ENCODE data around the gene GFER. TPM values are rescaled to one million over a fixed set of nuclear protein-coding genes. Genes with fewer than 3 reads are reported as not detected.

GFER gene
- total and polyA plus RNA-seq, 9 of the 15 experiments (the other 6 are each of a cell fraction or from before 2014, with no cell fraction given), result 4.3 to 53.7 (median 19.8) TPM

- TF ChIP-seq, protein P1, sequence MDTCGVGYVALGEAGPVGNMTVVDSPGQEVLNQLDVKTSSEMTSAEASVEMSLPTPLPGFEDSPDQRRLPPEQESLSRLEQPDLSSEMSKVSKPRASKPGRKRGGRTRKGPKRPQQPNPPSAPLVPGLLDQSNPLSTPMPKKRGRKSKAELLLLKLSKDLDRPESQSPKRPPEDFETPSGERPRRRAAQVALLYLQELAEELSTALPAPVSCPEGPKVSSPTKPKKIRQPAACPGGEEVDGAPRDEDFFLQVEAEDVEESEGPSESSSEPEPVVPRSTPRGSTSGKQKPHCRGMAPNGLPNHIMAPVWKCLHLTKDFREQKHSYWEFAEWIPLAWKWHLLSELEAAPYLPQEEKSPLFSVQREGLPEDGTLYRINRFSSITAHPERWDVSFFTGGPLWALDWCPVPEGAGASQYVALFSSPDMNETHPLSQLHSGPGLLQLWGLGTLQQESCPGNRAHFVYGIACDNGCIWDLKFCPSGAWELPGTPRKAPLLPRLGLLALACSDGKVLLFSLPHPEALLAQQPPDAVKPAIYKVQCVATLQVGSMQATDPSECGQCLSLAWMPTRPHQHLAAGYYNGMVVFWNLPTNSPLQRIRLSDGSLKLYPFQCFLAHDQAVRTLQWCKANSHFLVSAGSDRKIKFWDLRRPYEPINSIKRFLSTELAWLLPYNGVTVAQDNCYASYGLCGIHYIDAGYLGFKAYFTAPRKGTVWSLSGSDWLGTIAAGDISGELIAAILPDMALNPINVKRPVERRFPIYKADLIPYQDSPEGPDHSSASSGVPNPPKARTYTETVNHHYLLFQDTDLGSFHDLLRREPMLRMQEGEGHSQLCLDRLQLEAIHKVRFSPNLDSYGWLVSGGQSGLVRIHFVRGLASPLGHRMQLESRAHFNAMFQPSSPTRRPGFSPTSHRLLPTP (IDR thresholded peaks at IDR 0.05; ENCODE audit: borderline replicate concordance, extremely low read depth, insufficient read length), result no peak
- TF ChIP-seq MYNN (IDR thresholded peaks at IDR 0.05) (0 out of 2 replicates have a peak, but pooled peaks have one; percentile 36), MYNN (CRISPR knock-in tag; IDR thresholded peaks at IDR 0.05) (no peak), DPF2 (IDR thresholded peaks at IDR 0.05) (0 out of 2 replicates have a peak, but pooled peaks have one; percentile 24), HDAC1 (IDR thresholded peaks at IDR 0.05) (peak in 1 of 2 experiments; percentile 86; a peak in 2 of 4 replicates), EP400 (IDR thresholded peaks at IDR 0.05) (peak; percentile 50; the same call in 1 of the 2 replicates), THRA (IDR thresholded peaks at IDR 0.05) (no peak), GATA2 (CRISPR knock-in tag; IDR thresholded peaks at IDR 0.05) (no peak), SUPT5H (IDR thresholded peaks at IDR 0.05) (no peak), SMARCE1 (IDR thresholded peaks at IDR 0.05) (peak; percentile 28; the same call in 1 of the 2 replicates)
Observed at GRCh38 chr16:2027024-2028010, 43.3 kb downstream of the GFER start (continued).
